Measurements from ENCODE around the gene SHF. TPM values are rescaled to one million over a fixed set of nuclear protein-coding genes. Genes with fewer than 3 reads are reported as not detected.

The SHF gene
- total RNA-seq, 1 donor from 2014 or later, result 4.6 TPM

DNA sequence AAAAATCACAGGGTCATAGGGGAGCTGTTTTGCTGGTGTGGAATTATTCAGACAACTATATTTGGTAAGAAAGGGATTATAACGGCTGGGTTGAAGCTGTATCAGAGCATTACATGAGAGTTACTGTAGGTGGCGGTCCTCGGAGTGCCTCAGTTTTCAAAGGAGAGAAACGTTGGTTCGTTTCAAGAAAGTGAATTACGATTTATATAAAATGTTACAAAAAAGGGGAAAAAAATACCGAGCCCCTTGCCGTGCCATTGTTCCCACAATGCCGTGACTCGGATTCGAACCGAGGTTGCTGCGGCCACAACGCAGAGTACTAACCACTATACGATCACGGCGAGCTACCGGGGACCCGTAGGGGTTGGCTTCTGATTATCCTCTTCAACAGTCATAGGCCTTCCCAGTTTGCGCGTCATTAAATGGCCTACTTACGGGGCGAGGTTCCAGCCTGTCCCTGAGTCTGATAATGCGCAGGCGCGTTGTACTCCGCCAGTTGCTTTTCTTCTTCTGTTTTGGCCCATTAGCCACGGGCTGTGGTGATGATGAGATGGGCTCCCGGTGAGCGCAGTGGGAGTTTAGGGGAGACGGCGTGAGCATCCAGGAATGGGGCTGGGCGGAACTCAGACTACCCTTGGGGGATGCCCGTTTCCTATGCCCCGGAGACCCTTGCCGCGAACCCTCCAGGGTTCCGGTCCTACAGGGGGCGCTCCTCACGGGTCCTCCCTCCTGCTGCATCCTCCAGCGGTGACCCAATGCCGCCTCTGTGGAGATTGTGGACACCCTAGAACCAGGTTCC lies 10.8 kb upstream of the SHF start:
- peaks cover 2% of the 10 kb centered on the region for H3K27me3 Mint-ChIP-seq (ENCODE audit: low read depth, unreplicated experiment)
- no peaks in the 10 kb centered on the region for H3K27me3 ChIP-seq (ENCODE audit: insufficient read depth, low read length)
- H3K36me3 ChIP-seq (ENCODE audit: insufficient read depth, low read length), result no peaks in the 10 kb centered on the region
- no peaks in the 10 kb centered on the region for H3K9me3 Mint-ChIP-seq (ENCODE audit: unreplicated experiment)
- peak overlapping the region; percentile 98 for H3K4me2 ChIP-seq (ENCODE audit: low read length)
- no peak overlapping the region for H3K4me3 Mint-ChIP-seq (ENCODE audit: unreplicated experiment)
- peak overlapping the region; percentile 85 for H3K4me3 ChIP-seq (ENCODE audit: insufficient read depth, low read depth, low read length)
- H3K9ac ChIP-seq (ENCODE audit: low read length), result peak overlapping the region; percentile 91
- no peaks in the 10 kb centered on the region for H3K9me3 ChIP-seq (ENCODE audit: insufficient read depth, low read depth, low read length)
- no peaks in the 10 kb centered on the region for H3K79me2 ChIP-seq (ENCODE audit: insufficient read depth, low read length)
- peaks cover 5% of the 10 kb centered on the region for H3K4me1 Mint-ChIP-seq (ENCODE audit: low read depth, unreplicated experiment)
- H3K36me3 Mint-ChIP-seq (ENCODE audit: low read depth, unreplicated experiment), result no peaks in the 10 kb centered on the region
- peak overlapping the region; percentile 86 for H2AFZ ChIP-seq (ENCODE audit: low read depth, low read length)
- no peaks in the 10 kb centered on the region for H4K20me1 ChIP-seq (ENCODE audit: insufficient read depth, low read length)
- DNase-seq (ENCODE audit: low read depth), result peak; percentile 92
- no peak for FAIRE-seq
- TF ChIP-seq EZH2 (IDR thresholded peaks at IDR 0.05; ENCODE audit: insufficient read depth, low read length), result no peak
- TF ChIP-seq, protein P1, sequence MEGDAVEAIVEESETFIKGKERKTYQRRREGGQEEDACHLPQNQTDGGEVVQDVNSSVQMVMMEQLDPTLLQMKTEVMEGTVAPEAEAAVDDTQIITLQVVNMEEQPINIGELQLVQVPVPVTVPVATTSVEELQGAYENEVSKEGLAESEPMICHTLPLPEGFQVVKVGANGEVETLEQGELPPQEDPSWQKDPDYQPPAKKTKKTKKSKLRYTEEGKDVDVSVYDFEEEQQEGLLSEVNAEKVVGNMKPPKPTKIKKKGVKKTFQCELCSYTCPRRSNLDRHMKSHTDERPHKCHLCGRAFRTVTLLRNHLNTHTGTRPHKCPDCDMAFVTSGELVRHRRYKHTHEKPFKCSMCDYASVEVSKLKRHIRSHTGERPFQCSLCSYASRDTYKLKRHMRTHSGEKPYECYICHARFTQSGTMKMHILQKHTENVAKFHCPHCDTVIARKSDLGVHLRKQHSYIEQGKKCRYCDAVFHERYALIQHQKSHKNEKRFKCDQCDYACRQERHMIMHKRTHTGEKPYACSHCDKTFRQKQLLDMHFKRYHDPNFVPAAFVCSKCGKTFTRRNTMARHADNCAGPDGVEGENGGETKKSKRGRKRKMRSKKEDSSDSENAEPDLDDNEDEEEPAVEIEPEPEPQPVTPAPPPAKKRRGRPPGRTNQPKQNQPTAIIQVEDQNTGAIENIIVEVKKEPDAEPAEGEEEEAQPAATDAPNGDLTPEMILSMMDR (IDR thresholded peaks at IDR 0.05; ENCODE audit: insufficient read depth, low read depth, low read length), result peak; percentile 58
- H3K27ac ChIP-seq (ENCODE audit: low read depth, low read length), result peak overlapping the region; percentile 75
- no peak overlapping the region for H3K27ac Mint-ChIP-seq (ENCODE audit: unreplicated experiment)
- H3K4me1 ChIP-seq (ENCODE audit: insufficient read depth, low read length), result peaks cover 8% of the 10 kb centered on the region

DNA sequence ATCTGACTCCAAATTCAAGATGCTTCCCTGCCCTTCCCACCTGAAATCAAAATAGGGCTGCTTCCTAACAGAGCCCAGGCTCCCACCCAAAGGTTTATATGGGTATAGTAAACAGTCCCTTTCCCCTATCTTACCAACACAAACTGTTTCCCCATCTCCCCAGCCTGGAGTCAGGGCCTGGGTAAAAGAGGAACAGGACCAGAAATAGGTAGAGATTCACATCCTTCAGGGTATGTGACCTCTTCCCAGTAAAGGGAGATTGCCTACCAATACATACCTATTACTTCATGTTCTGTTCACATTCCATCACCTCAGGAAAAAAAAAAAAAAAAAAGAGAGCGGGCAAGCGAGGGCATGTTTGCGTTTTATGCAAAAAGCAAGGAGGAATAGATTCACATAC lies 9.7 kb upstream of the SHF start:
- Histone ChIP-seq H3K4me3 (ENCODE audit: insufficient read depth, low read depth, low read length) (peak overlapping the region; percentile 85), H3K9me3 (ENCODE audit: insufficient read depth, low read depth, low read length) (no peaks in the 10 kb centered on the region), H3K27ac (ENCODE audit: low read depth, low read length) (no peak overlapping the region), H3K4me2 (ENCODE audit: low read length) (peak overlapping the region; percentile 75), H2AFZ (ENCODE audit: low read depth, low read length) (no peak overlapping the region), H3K79me2 (ENCODE audit: insufficient read depth, low read length) (no peaks in the 10 kb centered on the region), H4K20me1 (ENCODE audit: insufficient read depth, low read length) (no peaks in the 10 kb centered on the region), H3K36me3 (ENCODE audit: insufficient read depth, low read length) (no peaks in the 10 kb centered on the region), H3K27me3 (ENCODE audit: insufficient read depth, low read length) (no peaks in the 10 kb centered on the region), H3K4me1 (ENCODE audit: insufficient read depth, low read length) (peaks cover 8% of the 10 kb centered on the region), H3K9ac (ENCODE audit: low read length) (no peak overlapping the region)
- no peak for DNase-seq (ENCODE audit: low read depth)
- Mint-ChIP-seq H3K27ac (ENCODE audit: unreplicated experiment) (no peak overlapping the region), H3K27me3 (ENCODE audit: low read depth, unreplicated experiment) (peaks cover 2% of the 10 kb centered on the region), H3K9me3 (ENCODE audit: unreplicated experiment) (no peaks in the 10 kb centered on the region), H3K36me3 (ENCODE audit: low read depth, unreplicated experiment) (no peaks in the 10 kb centered on the region), H3K4me3 (ENCODE audit: unreplicated experiment) (no peak overlapping the region), H3K4me1 (ENCODE audit: low read depth, unreplicated experiment) (peaks cover 5% of the 10 kb centered on the region)
- TF ChIP-seq EZH2 (IDR thresholded peaks at IDR 0.05; ENCODE audit: insufficient read depth, low read length), result no peak
- TF ChIP-seq, protein P1 (IDR thresholded peaks at IDR 0.05; ENCODE audit: insufficient read depth, low read depth, low read length), result no peak
- no peak for FAIRE-seq

- H3K4me3 Mint-ChIP-seq (ENCODE audit: unreplicated experiment), result no peak overlapping the region
- FAIRE-seq, result no peak
- Histone ChIP-seq H3K4me3 (ENCODE audit: insufficient read depth, low read depth, low read length) (peak overlapping the region; percentile 28), H3K36me3 (ENCODE audit: insufficient read depth, low read length) (no peaks in the 10 kb centered on the region), H3K79me2 (ENCODE audit: insufficient read depth, low read length) (no peaks in the 10 kb centered on the region), H3K27me3 (ENCODE audit: insufficient read depth, low read length) (peaks cover 12% of the 10 kb centered on the region), H3K27ac (ENCODE audit: low read depth, low read length) (no peak overlapping the region), H2AFZ (ENCODE audit: low read depth, low read length) (no peak overlapping the region), H3K4me2 (ENCODE audit: low read length) (peak overlapping the region; percentile 95), H3K9ac (ENCODE audit: low read length) (peak overlapping the region; percentile 50), H4K20me1 (ENCODE audit: insufficient read depth, low read length) (peaks cover 11% of the 10 kb centered on the region), H3K4me1 (ENCODE audit: insufficient read depth, low read length) (peaks cover 16% of the 10 kb centered on the region), H3K9me3 (ENCODE audit: insufficient read depth, low read depth, low read length) (no peaks in the 10 kb centered on the region)
- H3K36me3 Mint-ChIP-seq (ENCODE audit: low read depth, unreplicated experiment), result peaks cover 2% of the 10 kb centered on the region
- peaks cover 17% of the 10 kb centered on the region for H3K27me3 Mint-ChIP-seq (ENCODE audit: low read depth, unreplicated experiment)
- H3K9me3 Mint-ChIP-seq (ENCODE audit: unreplicated experiment), result peaks cover 3% of the 10 kb centered on the region
- H3K4me1 Mint-ChIP-seq (ENCODE audit: low read depth, unreplicated experiment), result peaks cover 8% of the 10 kb centered on the region
- no peak overlapping the region for H3K27ac Mint-ChIP-seq (ENCODE audit: unreplicated experiment)
- TF ChIP-seq, protein P1 (IDR thresholded peaks at IDR 0.05; ENCODE audit: insufficient read depth, low read depth, low read length), result no peak
- TF ChIP-seq EZH2 (IDR thresholded peaks at IDR 0.05; ENCODE audit: insufficient read depth, low read length), result no peak
- DNase-seq (ENCODE audit: low read depth), result no peak
These were observed 230 bp downstream of the SHF start for GRCh38 chr15:45187578-45187893.
